ENCODE results near the gene JAZF1.

DNA sequence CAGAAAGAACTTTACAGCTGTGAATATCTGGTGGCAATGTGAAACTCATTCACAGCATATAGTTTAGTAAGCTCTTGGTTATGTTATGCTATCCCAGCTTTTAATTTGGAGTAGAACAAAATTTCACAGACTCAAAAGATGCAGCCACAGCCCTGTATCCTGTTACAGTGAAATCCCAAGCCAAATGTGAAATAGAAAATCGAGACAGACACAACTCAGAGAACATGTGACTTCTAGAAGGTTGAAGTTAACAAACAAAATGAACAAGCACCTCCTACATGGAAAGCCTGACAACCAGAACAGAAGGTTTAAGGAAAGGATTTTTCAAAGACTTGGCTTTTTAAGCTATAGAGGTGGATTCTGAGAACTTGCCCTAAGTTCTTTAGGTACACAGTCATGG is 39.6 kb downstream of the JAZF1 start:
- TF ChIP-seq JUNB (IDR thresholded peaks at IDR 0.05) (no peak), POLR2A (IDR thresholded peaks at IDR 0.05; ENCODE audit: low read depth, low read length) (no peak), EZH2 (IDR thresholded peaks at IDR 0.05; ENCODE audit: borderline replicate concordance, control insufficient read depth, low read depth, low read length) (no peak), SPI1 (IDR thresholded peaks at IDR 0.05; ENCODE audit: borderline replicate concordance, insufficient read depth, low read depth, low read length) (no peak), POLR2AphosphoS5 (IDR thresholded peaks at IDR 0.05; ENCODE audit: low read length) (no peak)
- TF ChIP-seq, protein P1, sequence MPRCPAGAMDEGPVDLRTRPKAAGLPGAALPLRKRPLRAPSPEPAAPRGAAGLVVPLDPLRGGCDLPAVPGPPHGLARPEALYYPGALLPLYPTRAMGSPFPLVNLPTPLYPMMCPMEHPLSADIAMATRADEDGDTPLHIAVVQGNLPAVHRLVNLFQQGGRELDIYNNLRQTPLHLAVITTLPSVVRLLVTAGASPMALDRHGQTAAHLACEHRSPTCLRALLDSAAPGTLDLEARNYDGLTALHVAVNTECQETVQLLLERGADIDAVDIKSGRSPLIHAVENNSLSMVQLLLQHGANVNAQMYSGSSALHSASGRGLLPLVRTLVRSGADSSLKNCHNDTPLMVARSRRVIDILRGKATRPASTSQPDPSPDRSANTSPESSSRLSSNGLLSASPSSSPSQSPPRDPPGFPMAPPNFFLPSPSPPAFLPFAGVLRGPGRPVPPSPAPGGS (IDR thresholded peaks at IDR 0.05; ENCODE audit: borderline replicate concordance, insufficient read depth, low read depth, low read length, poor library complexity, severe bottlenecking): no peak
- TF ChIP-seq, protein P2, sequence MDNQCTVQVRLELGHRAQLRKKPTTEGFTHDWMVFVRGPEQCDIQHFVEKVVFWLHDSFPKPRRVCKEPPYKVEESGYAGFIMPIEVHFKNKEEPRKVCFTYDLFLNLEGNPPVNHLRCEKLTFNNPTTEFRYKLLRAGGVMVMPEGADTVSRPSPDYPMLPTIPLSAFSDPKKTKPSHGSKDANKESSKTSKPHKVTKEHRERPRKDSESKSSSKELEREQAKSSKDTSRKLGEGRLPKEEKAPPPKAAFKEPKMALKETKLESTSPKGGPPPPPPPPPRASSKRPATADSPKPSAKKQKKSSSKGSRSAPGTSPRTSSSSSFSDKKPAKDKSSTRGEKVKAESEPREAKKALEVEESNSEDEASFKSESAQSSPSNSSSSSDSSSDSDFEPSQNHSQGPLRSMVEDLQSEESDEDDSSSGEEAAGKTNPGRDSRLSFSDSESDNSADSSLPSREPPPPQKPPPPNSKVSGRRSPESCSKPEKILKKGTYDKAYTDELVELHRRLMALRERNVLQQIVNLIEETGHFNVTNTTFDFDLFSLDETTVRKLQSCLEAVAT (IDR thresholded peaks at IDR 0.05): no peak
- TF ChIP-seq, protein P3, sequence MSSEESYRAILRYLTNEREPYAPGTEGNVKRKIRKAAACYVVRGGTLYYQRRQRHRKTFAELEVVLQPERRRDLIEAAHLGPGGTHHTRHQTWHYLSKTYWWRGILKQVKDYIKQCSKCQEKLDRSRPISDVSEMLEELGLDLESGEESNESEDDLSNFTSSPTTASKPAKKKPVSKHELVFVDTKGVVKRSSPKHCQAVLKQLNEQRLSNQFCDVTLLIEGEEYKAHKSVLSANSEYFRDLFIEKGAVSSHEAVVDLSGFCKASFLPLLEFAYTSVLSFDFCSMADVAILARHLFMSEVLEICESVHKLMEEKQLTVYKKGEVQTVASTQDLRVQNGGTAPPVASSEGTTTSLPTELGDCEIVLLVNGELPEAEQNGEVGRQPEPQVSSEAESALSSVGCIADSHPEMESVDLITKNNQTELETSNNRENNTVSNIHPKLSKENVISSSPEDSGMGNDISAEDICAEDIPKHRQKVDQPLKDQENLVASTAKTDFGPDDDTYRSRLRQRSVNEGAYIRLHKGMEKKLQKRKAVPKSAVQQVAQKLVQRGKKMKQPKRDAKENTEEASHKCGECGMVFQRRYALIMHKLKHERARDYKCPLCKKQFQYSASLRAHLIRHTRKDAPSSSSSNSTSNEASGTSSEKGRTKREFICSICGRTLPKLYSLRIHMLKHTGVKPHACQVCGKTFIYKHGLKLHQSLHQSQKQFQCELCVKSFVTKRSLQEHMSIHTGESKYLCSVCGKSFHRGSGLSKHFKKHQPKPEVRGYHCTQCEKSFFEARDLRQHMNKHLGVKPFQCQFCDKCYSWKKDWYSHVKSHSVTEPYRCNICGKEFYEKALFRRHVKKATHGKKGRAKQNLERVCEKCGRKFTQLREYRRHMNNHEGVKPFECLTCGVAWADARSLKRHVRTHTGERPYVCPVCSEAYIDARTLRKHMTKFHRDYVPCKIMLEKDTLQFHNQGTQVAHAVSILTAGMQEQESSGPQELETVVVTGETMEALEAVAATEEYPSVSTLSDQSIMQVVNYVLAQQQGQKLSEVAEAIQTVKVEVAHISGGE (CRISPR knock-in tag; IDR thresholded peaks at IDR 0.05): no peak
- TF ChIP-seq, protein P4, sequence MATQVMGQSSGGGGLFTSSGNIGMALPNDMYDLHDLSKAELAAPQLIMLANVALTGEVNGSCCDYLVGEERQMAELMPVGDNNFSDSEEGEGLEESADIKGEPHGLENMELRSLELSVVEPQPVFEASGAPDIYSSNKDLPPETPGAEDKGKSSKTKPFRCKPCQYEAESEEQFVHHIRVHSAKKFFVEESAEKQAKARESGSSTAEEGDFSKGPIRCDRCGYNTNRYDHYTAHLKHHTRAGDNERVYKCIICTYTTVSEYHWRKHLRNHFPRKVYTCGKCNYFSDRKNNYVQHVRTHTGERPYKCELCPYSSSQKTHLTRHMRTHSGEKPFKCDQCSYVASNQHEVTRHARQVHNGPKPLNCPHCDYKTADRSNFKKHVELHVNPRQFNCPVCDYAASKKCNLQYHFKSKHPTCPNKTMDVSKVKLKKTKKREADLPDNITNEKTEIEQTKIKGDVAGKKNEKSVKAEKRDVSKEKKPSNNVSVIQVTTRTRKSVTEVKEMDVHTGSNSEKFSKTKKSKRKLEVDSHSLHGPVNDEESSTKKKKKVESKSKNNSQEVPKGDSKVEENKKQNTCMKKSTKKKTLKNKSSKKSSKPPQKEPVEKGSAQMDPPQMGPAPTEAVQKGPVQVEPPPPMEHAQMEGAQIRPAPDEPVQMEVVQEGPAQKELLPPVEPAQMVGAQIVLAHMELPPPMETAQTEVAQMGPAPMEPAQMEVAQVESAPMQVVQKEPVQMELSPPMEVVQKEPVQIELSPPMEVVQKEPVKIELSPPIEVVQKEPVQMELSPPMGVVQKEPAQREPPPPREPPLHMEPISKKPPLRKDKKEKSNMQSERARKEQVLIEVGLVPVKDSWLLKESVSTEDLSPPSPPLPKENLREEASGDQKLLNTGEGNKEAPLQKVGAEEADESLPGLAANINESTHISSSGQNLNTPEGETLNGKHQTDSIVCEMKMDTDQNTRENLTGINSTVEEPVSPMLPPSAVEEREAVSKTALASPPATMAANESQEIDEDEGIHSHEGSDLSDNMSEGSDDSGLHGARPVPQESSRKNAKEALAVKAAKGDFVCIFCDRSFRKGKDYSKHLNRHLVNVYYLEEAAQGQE (IDR thresholded peaks at IDR 0.05; ENCODE audit: low read depth, low read length): no peak
